GM18907 (cell line): ENCODE results near the gene PRR9.

Source experiments
- ATAC-seq: cut with Tn5 transposase; IDR thresholded peaks from one replicate; pipeline ENCODE4 v1.9.1; 2021; ENCODE audit warnings: mild to moderate bottlenecking, moderate library complexity; ENCODE audit not compliant: unreplicated experiment

Gene PRR9

DNA sequence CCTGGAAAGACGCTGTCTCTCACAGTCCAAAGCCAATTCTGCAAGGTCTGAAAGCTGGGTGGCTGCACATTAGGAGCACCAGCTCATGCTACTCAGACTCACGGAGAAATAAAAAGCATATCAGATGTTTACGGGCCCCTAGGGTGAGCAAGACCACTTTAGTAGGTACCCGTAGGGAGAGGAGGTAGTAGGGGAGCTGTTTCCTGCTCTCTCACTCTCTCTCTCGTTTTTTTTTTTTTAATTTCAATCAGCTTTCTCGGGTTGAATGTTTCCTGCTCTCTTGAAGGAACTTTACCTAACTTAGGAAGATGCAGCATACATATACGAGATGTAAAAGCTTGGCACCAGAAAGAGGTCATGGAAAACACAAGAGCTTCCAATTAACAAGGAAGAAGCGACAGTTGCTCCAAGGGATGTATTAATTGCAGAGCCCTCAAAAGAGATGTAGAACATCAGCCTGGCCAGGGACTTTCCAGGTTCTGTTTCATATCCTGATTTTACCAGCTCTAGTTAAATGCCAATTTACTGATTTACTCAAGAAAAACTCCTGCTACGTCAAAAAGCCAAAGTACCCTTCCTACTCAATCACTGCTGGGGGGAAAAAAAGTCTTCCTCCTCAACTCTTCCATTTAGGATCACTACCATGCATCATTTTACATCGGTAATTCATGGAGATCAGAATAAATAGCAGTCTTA lies 45.2 kb downstream of the PRR9 start:
- ATAC-seq, result no peak

DNA sequence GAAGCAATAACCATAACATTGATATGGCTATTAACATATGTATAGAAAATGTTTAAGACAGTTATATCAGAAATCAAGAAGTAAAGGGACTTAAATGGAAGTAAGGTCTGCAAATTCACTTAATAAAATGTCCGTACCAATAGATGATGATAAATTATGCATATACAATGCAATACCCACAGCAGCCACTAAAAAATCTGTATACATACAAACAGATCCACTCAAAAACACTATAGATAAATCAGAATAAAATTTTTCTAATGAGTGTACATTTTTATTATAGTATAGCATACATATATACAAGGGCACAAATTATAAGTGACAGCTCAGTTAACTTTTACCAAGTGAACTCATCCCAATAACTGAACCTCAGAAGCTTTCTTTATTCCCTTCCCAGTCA lies 48.1 kb downstream of the PRR9 start:
- no peak for ATAC-seq
